H1 (cell line): ENCODE measurements around the gene IL17REL. TPM values are rescaled to one million over a fixed set of nuclear protein-coding genes. Genes with fewer than 3 reads are reported as not detected.
A peak's percentile ranks its signal among the peaks of the same experiment; 100 is the strongest.

Experiments
- CTCF ChIA-PET: fragments of 300-600 bp; sonication (Branson Sonifier 250); formaldehyde crosslinking; loops from one replicate; lab custom pipeline; 2021; ENCODE audit not compliant: partially characterized antibody; lab: Charles Lee
- POLR2A ChIA-PET: fragments of 300-600 bp; sonication (Branson Sonifier 250); formaldehyde crosslinking; loops from one replicate; lab custom pipeline; 2021; ENCODE audit warnings: inconsistent platforms; ENCODE audit not compliant: partially characterized antibody; lab: Charles Lee
- DNase-seq, 2 experiments: peaks; one replicate each; pipeline versions ENCODE4 v3.0.0 to v3.0.0-alpha.2; 2010 to 2022; ENCODE audit warnings: low spot score in 2 of 2, low read depth in 1 of 2, mixed read lengths in 1 of 2
- FAIRE-seq: peaks from 2 replicates; lab custom pipeline; 2011; peaks lifted over from hg19 to GRCh38; lab: Jason Lieb, UNC
- H2AFZ ChIP-seq: 2 replicates; pipeline ENCODE4 v1.8.1; 2012; ENCODE audit warnings: low read length, inconsistent platforms
- H2AK5ac ChIP-seq: 2 replicates; pipeline ENCODE4 v1.6.1; 2013; ENCODE audit warnings: low read depth, low read length
- H2BK120ac ChIP-seq: replicated peaks from 2 replicates; pipeline ENCODE3; 2013; ENCODE audit warnings: low read depth, low read length, inconsistent platforms
- H2BK12ac ChIP-seq: 2 replicates; pipeline ENCODE4 v1.6.1; 2013; ENCODE audit warnings: low read depth, low read length
- H2BK15ac ChIP-seq: 2 replicates; pipeline ENCODE4 v1.6.1; 2013; ENCODE audit warnings: low read length
- H2BK20ac ChIP-seq: 2 replicates; pipeline ENCODE4 v1.6.1; 2013; ENCODE audit warnings: low read length
- H2BK5ac ChIP-seq: 2 replicates; pipeline ENCODE4 v1.6.1; 2013; ENCODE audit warnings: low read depth, low read length
- H3K14ac ChIP-seq: 2 replicates; pipeline ENCODE4 v1.6.1; 2013; ENCODE audit warnings: inconsistent platforms; ENCODE audit not compliant: insufficient read length
- H3K18ac ChIP-seq: 2 replicates; pipeline ENCODE4 v1.6.1; 2013; ENCODE audit warnings: low read length; ENCODE audit errors: extremely low read depth
- H3K23ac ChIP-seq: 2 replicates; pipeline ENCODE4 v1.6.1; 2013; ENCODE audit warnings: inconsistent platforms; ENCODE audit not compliant: insufficient read length
- H3K23me2 ChIP-seq: 2 replicates; pipeline ENCODE4 v1.6.1; 2013; ENCODE audit warnings: low read depth, low read length
- H3K27ac ChIP-seq: 2 replicates; pipeline ENCODE4 v1.6.1; 2011; ENCODE audit warnings: low read depth, low read length, inconsistent platforms
- H3K27me3 ChIP-seq, 4 experiments: replicated peaks in 1 of 4; 1 replicate in 1 of 4; 2 replicates in 3 of 4; pipeline versions ENCODE4 v1.6.1 to v1.8.1; 2011 to 2013; ENCODE audit warnings: low read length in 3 of 4, mild to moderate bottlenecking in 3 of 4, inconsistent platforms in 2 of 4, mixed read lengths in 2 of 4, moderate library complexity in 1 of 4; ENCODE audit not compliant: control insufficient read depth in 3 of 4, insufficient read depth in 3 of 4; ENCODE audit errors: extremely low read depth in 1 of 4
- H3K36me3 ChIP-seq, 4 experiments: 2 replicates each; pipeline versions ENCODE4 v1.6.1 to v1.8.1; 2011 to 2013; ENCODE audit warnings: mild to moderate bottlenecking in 4 of 4, low read length in 3 of 4, moderate library complexity in 2 of 4, control low read depth in 1 of 4, inconsistent platforms in 1 of 4; ENCODE audit not compliant: insufficient read depth in 4 of 4, control insufficient read depth in 2 of 4
- H3K4ac ChIP-seq: replicated peaks from 2 replicates; pipeline ENCODE3; 2013; ENCODE audit warnings: low read length, low read depth, mixed read lengths, inconsistent platforms; ENCODE audit not compliant: insufficient read length
- H3K4me1 ChIP-seq, 4 experiments: replicated peaks in 1 of 4; 1 replicate in 1 of 4; 2 replicates in 3 of 4; pipeline versions ENCODE4 v1.6.1 to v1.8.1; 2011 to 2013; ENCODE audit warnings: low read length in 3 of 4, inconsistent platforms in 2 of 4, mixed read lengths in 1 of 4; ENCODE audit not compliant: insufficient read depth in 4 of 4, control insufficient read depth in 3 of 4
- H3K4me2 ChIP-seq, 2 experiments: 2 replicates each; pipeline versions ENCODE4 v1.6.1 to v1.8.1; 2011 to 2013; ENCODE audit warnings: low read depth in 2 of 2, low read length in 2 of 2, control low read depth in 1 of 2, inconsistent platforms in 1 of 2, mild to moderate bottlenecking in 1 of 2; ENCODE audit not compliant: insufficient read depth in 1 of 2
- H3K4me3 ChIP-seq, 4 experiments: fragments of 200-600, 300-600 bp in 1 of 4; sonication (generic), shearing (Covaris generic), sonication (Bioruptor Twin) in 1 of 4; 2 replicates each; pipeline versions ENCODE4 v1.5.1 to v1.8.1; 2011 to 2016; ENCODE audit warnings: low read length in 4 of 4, low read depth in 3 of 4, control low read depth in 2 of 4, inconsistent platforms in 2 of 4, mild to moderate bottlenecking in 2 of 4, mixed read lengths in 1 of 4, moderate library complexity in 1 of 4; ENCODE audit not compliant: insufficient read depth in 2 of 4; ENCODE audit errors: extremely low read depth in 1 of 4
- H3K56ac ChIP-seq: replicated peaks from 2 replicates; pipeline ENCODE3; 2013; ENCODE audit warnings: low read depth, mild to moderate bottlenecking, mixed read lengths, low read length, inconsistent platforms; ENCODE audit not compliant: insufficient read length
- H3K79me1 ChIP-seq: 2 replicates; pipeline ENCODE4 v1.6.1; 2013; ENCODE audit warnings: low read depth, low read length, control low read depth
- H3K79me2 ChIP-seq, 2 experiments: 2 replicates each; pipeline versions ENCODE4 v1.6.1 to v1.8.1; 2012 to 2013; ENCODE audit warnings: low read length in 2 of 2, mild to moderate bottlenecking in 2 of 2, inconsistent platforms in 1 of 2; ENCODE audit not compliant: insufficient read depth in 2 of 2, control insufficient read depth in 1 of 2
- H3K9ac ChIP-seq, 4 experiments: replicated peaks in 1 of 4; 1 replicate in 1 of 4; 2 replicates in 3 of 4; pipeline versions ENCODE4 v1.6.1 to v1.8.1; 2011 to 2013; ENCODE audit warnings: low read depth in 3 of 4, low read length in 3 of 4, control low read depth in 2 of 4, mild to moderate bottlenecking in 2 of 4, moderate library complexity in 2 of 4, inconsistent platforms in 1 of 4; ENCODE audit errors: extremely low read depth in 1 of 4
- H3K9me3 ChIP-seq, 2 experiments: 2 replicates each; pipeline versions ENCODE4 v1.6.1 to v1.8.1; 2012 to 2013; ENCODE audit warnings: mild to moderate bottlenecking in 2 of 2, moderate library complexity in 2 of 2, control low read depth in 1 of 2, inconsistent platforms in 1 of 2, low read depth in 1 of 2, low read length in 1 of 2, mixed read lengths in 1 of 2; ENCODE audit not compliant: insufficient read depth in 2 of 2
- H4K20me1 ChIP-seq, 2 experiments: replicated peaks in 1 of 2; 2 replicates each; pipeline versions ENCODE3 to v1.8.1; 2011 to 2013; ENCODE audit warnings: inconsistent platforms in 2 of 2, low read length in 2 of 2, mild to moderate bottlenecking in 1 of 2; ENCODE audit not compliant: insufficient read depth in 2 of 2, control insufficient read depth in 1 of 2
- H4K5ac ChIP-seq: 2 replicates; pipeline ENCODE4 v1.6.1; 2013; ENCODE audit warnings: low read length, low read depth, mixed read lengths, inconsistent platforms; ENCODE audit not compliant: insufficient read length
- H4K8ac ChIP-seq: 2 replicates; pipeline ENCODE4 v1.8.0; 2013; ENCODE audit warnings: mild to moderate bottlenecking, moderate library complexity, low read length, inconsistent platforms; ENCODE audit not compliant: insufficient read depth; ENCODE audit errors: extremely low read depth
- H4K91ac ChIP-seq: replicated peaks from 2 replicates; pipeline ENCODE3; 2013; ENCODE audit warnings: low read length, mixed read lengths, inconsistent platforms; ENCODE audit not compliant: insufficient read length
- HDAC2 ChIP-seq, 2 experiments: fragments of 300-600 bp in 1 of 2; sonication (generic) in 1 of 2; IDR thresholded peaks; 2 replicates each; pipeline ENCODE4 v1.6.1; 2011 to 2012; ENCODE audit warnings: low read depth in 2 of 2, low read length in 2 of 2, mild to moderate bottlenecking in 2 of 2, moderate library complexity in 2 of 2, borderline replicate concordance in 1 of 2, inconsistent platforms in 1 of 2
- POLR2AphosphoS5 ChIP-seq: IDR thresholded peaks from 2 replicates; pipeline ENCODE4 v1.6.1; 2011; ENCODE audit warnings: low read depth, low read length
- RXRA ChIP-seq: IDR thresholded peaks from 2 replicates; pipeline ENCODE4 v1.6.1; 2011; ENCODE audit warnings: low read depth, mild to moderate bottlenecking, low read length, moderate library complexity; ENCODE audit not compliant: insufficient read depth
- WGBS, 2 experiments: shearing (Covaris generic) in 1 of 2; methylation state at CpG; one replicate each; pipeline versions ENCODE4 v1.1.6 to v1.1.7; 2013 to 2015; ENCODE audit warnings: low lambda C conversion rate in 2 of 2, mixed read lengths in 2 of 2, inconsistent platforms in 1 of 2, low coverage in 1 of 2, missing lambda C conversion rate in 1 of 2; ENCODE audit not compliant: insufficient replicate concordance in 2 of 2, insufficient coverage in 1 of 2, insufficient read length in 1 of 2; ENCODE audit errors: extremely low coverage in 1 of 2, missing lambda C conversion rate in 1 of 2; 5-methylcytosine and 5-hydroxymethylcytosine counted together
- polyA plus RNA-seq, 7 experiments: library from polyadenylated mRNA; depleted of rRNA in 3 of 7; stranded (reverse) in 5 of 7; unstranded in 2 of 7; fragments of >200 nt in 5 of 7; fragments of 200-250 nt in 2 of 7; gene quantifications; 1 replicate in 5 of 7; 2 replicates in 1 of 7; 4 replicates in 1 of 7; pipeline versions ENCODE4 v1.2.1 to v1.2.3, GENCODE V29; 2011 to 2013; ENCODE audit warnings: missing spikeins in 2 of 7, mixed read lengths in 2 of 7
- total RNA-seq: library from RNA; stranded (reverse); fragmentation: NEBNext Ultra II Directional; extraction: Animal tissue kit (Norgen Biotek cat#: 25700); gene quantifications from 2 replicates; pipeline ENCODE4 v1.2.1, GENCODE V29; 2021

IL17REL gene
- total and polyA plus RNA-seq, 2 of the 8 experiments (the other 6 are each of a cell fraction or from before 2014, with no cell fraction given): 0.15 to 0.20 TPM

- H3K79me2 ChIP-seq: peaks cover 0 to 19% of the 10 kb centered on the region in 2 experiments; a peak in 1 of 4 replicates
- no peak overlapping the region for H3K4me3 ChIP-seq
- no peak overlapping the region for H3K14ac ChIP-seq
- no peak overlapping the region for H3K9ac ChIP-seq
- no peak overlapping the region for H3K4ac ChIP-seq
- no peak for TF ChIP-seq RXRA
- TF ChIP-seq POLR2AphosphoS5: peak; percentile 63
- no peak for TF ChIP-seq HDAC2 (IDR thresholded peaks at IDR 0.05; ENCODE audit: borderline replicate concordance in 1 of 2, low read depth in 2 of 2, low read length in 2 of 2)
- no peak overlapping the region for H2AFZ ChIP-seq
- no peak overlapping the region; the same call in 1 of the 2 replicates for H3K18ac ChIP-seq
- peaks cover 16 to 20% of the 10 kb centered on the region in 2 experiments for H4K20me1 ChIP-seq
- peaks cover 8 to 18% (median 12%) of the 10 kb centered on the region in 4 experiments; a peak in 6 of 8 replicates for H3K36me3 ChIP-seq
- H3K79me1 ChIP-seq: 0 out of 2 replicates have a peak, but pooled peaks cover 2% of the 10 kb centered on the region
- ChIA-PET CTCF (interaction anchor here (1.7 kb wide), 1 partner anchor 197 kb away, joined by 3 read pairs; no protein-coding TSS in a partner anchor), POLR2A (interaction anchor here (0.9 kb wide), 1 partner anchor 14 kb away, joined by 3 read pairs; no protein-coding TSS in a partner anchor)
- H4K91ac ChIP-seq: no peak overlapping the region
- no peak overlapping the region for H3K23ac ChIP-seq
- no peak overlapping the region for H2BK5ac ChIP-seq
- no peak overlapping the region for H3K27ac ChIP-seq
- H2BK20ac ChIP-seq: no peak overlapping the region
- no peak overlapping the region for H2BK15ac ChIP-seq
- H3K9me3 ChIP-seq: no peaks in the 10 kb centered on the region
- H2BK120ac ChIP-seq: no peak overlapping the region
- H2AK5ac ChIP-seq: no peak overlapping the region
- peaks cover 13% of the 10 kb centered on the region; the same call in 1 of the 2 replicates for H3K23me2 ChIP-seq
- H3K4me1 ChIP-seq: peaks cover 0 to 28% (median 13%) of the 10 kb centered on the region in 4 experiments; a peak in 5 of 7 replicates
- no peak overlapping the region for H3K56ac ChIP-seq
- FAIRE-seq: no peak
- H2BK12ac ChIP-seq: no peak overlapping the region
- no peak overlapping the region for H4K5ac ChIP-seq
- no peak overlapping the region for H3K4me2 ChIP-seq
- 93% methylated on average over 15 of the region's 19 CpGs; no CpG with 5 or more reads in 1 of the 2 experiments for WGBS, 2 experiments
- H3K27me3 ChIP-seq: peaks cover 0 to 8% (median 4%) of the 10 kb centered on the region in 4 experiments; a peak in 5 of 7 replicates
- no peak overlapping the region; the same call in 1 of the 2 replicates for H4K8ac ChIP-seq
- DNase-seq: peak in 1 of 2 experiments; percentile 45
Measured at GRCh38 chr22:49964136-49965090, 48.2 kb downstream of the IL17REL start.
